ENCODE measurements around the gene EVL. TPM values are rescaled to one million over a fixed set of nuclear protein-coding genes. Genes with fewer than 3 reads are reported as not detected.
A peak's percentile ranks its signal among the peaks of the same experiment; 100 is the strongest.

The EVL gene
- total RNA-seq, 2 experiments from 2014 or later, result 340 to 351 TPM

GRCh38 chr14:100019156-100019744, 46.0 kb upstream of the EVL start:
- DNase-seq (no peak), ATAC-seq (no peak)
- POLR2A ChIA-PET, result no interaction called here
- Mint-ChIP-seq H3K27ac (no peak overlapping the region), H3K36me3 (ENCODE audit: low read depth) (no peaks in the 10 kb centered on the region), H3K9me3 (no peaks in the 10 kb centered on the region), H3K4me3 (no peak overlapping the region), H3K4me1 (ENCODE audit: low read depth) (no peaks in the 10 kb centered on the region), H3K27me3 (no peaks in the 10 kb centered on the region)
- CTCF ChIA-PET, result interaction anchor here (1.1 to 1.9 kb wide), 3 partner anchors 36 to 174 kb away, joined by 3 to 5 read pairs (median 3); no protein-coding TSS in a partner anchor
- TF ChIP-seq, protein P1, sequence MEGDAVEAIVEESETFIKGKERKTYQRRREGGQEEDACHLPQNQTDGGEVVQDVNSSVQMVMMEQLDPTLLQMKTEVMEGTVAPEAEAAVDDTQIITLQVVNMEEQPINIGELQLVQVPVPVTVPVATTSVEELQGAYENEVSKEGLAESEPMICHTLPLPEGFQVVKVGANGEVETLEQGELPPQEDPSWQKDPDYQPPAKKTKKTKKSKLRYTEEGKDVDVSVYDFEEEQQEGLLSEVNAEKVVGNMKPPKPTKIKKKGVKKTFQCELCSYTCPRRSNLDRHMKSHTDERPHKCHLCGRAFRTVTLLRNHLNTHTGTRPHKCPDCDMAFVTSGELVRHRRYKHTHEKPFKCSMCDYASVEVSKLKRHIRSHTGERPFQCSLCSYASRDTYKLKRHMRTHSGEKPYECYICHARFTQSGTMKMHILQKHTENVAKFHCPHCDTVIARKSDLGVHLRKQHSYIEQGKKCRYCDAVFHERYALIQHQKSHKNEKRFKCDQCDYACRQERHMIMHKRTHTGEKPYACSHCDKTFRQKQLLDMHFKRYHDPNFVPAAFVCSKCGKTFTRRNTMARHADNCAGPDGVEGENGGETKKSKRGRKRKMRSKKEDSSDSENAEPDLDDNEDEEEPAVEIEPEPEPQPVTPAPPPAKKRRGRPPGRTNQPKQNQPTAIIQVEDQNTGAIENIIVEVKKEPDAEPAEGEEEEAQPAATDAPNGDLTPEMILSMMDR (IDR thresholded peaks at IDR 0.05), result no peak
- intact Hi-C loops (cut with micrococcal nuclease), result no loop called here

- DNase-seq (no peak), ATAC-seq (no peak)
- no peak overlapping the region for H3K27ac Mint-ChIP-seq
- no peaks in the 10 kb centered on the region for H3K27me3 Mint-ChIP-seq
- ChIA-PET CTCF (interaction anchor here (0.8 to 1.4 kb wide), 4 partner anchors 25 to 49 kb away, joined by 3 to 4 read pairs (median 3); no protein-coding TSS in a partner anchor), POLR2A (interaction anchor here (1.1 kb wide), 1 partner anchor 17 kb away, joined by 4 read pairs; no protein-coding TSS in a partner anchor)
- TF ChIP-seq, protein P1 (IDR thresholded peaks at IDR 0.05), result no peak
- intact Hi-C loops (cut with micrococcal nuclease), result no loop called here
- H3K9me3 Mint-ChIP-seq, result no peaks in the 10 kb centered on the region
- H3K4me3 Mint-ChIP-seq, result no peak overlapping the region
- H3K36me3 Mint-ChIP-seq (ENCODE audit: low read depth), result no peaks in the 10 kb centered on the region
- peaks cover 10% of the 10 kb centered on the region for H3K4me1 Mint-ChIP-seq (ENCODE audit: low read depth)
These were observed 44.6 kb upstream of the EVL start for GRCh38 chr14:100020629-100021028.

DNA sequence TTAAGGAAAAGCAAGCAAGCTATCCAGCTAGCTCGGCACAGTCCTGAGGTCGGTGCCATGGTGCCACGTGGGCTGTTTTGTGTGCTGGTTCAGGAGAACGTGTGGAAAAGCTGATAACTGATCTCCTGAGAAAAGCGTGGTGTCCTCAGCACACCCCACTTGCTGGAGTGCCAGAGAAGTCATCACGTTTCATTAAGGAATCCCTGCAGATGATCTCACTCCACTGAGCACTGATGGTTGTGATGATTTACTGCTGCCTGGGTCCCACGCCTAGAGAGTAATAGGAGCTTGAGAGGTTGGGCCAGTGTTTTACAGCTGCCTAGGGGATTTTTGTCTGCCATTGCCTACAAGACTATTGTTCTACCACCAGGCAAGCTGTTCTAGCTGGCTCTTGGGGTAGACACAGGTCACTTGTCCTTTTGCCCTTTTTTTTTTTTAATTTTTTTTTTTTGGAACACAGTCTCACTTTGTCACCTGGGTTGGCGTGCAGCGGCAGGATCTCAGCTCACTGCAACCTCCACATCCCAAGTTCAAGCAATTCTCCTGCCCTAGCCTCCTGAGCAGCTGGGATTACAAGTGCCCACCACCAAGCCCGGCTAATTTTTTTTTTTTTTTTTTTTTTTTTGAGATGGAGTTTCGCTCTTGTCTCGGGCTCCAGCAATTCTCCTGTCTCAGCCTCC, 42.3 kb upstream of the EVL start:
- no peaks in the 10 kb centered on the region for H3K36me3 Mint-ChIP-seq (ENCODE audit: low read depth)
- ATAC-seq (no peak), DNase-seq (no peak)
- H3K4me3 Mint-ChIP-seq, result no peak overlapping the region
- no peaks in the 10 kb centered on the region for H3K27me3 Mint-ChIP-seq
- TF ChIP-seq, protein P1 (IDR thresholded peaks at IDR 0.05), result no peak
- H3K27ac Mint-ChIP-seq, result no peak overlapping the region
- peaks cover 10% of the 10 kb centered on the region for H3K4me1 Mint-ChIP-seq (ENCODE audit: low read depth)
- CTCF ChIA-PET, result interaction anchor here (1.0 kb wide), 1 partner anchor 40 kb away, joined by 3 read pairs; no protein-coding TSS in a partner anchor
- intact Hi-C loops (cut with micrococcal nuclease), result no loop called here
- POLR2A ChIA-PET, result interaction anchor here (0.6 to 0.7 kb wide), 2 partner anchors 44 to 129 kb away, joined by 3 read pairs; no protein-coding TSS in a partner anchor
- H3K9me3 Mint-ChIP-seq, result no peaks in the 10 kb centered on the region

- Mint-ChIP-seq H3K36me3 (ENCODE audit: low read depth) (no peaks in the 10 kb centered on the region), H3K27ac (peak overlapping the region; percentile 27), H3K4me3 (no peak overlapping the region), H3K4me1 (ENCODE audit: low read depth) (peaks cover 10% of the 10 kb centered on the region), H3K9me3 (no peaks in the 10 kb centered on the region), H3K27me3 (no peaks in the 10 kb centered on the region)
- TF ChIP-seq, protein P1 (IDR thresholded peaks at IDR 0.05), result peak; percentile 54
- DNase-seq, result peak; percentile 52
- CTCF ChIA-PET, result interaction anchor here (0.6 to 2.9 kb wide), 14 partner anchors 13 to 278 kb away, joined by 3 to 21 read pairs (median 4); no protein-coding TSS in a partner anchor
- intact Hi-C loops (cut with micrococcal nuclease), result no loop called here
- POLR2A ChIA-PET, result interaction anchor here (0.8 to 1.4 kb wide), 4 partner anchors 20 to 50 kb away, joined by 3 to 4 read pairs (median 4); partner anchors contain the start of gene EVL
- peak; percentile 86 for ATAC-seq
These were observed 40.1 kb upstream of the EVL start for GRCh38 chr14:100025111-100025510.

Measured in activated CD8-positive, alpha-beta T cell treated with anti-CD3 and anti-CD28 coated beads for 36 hours (primary cell).